Middle frontal gyrus (tissue), 1 donor: ENCODE measurements around the gene P4HA1.

ENCODE experiments used
- DNase-seq: peaks from one replicate; pipeline ENCODE4 v3.0.0-alpha.2; 2015; ENCODE audit warnings: low spot score; ENCODE audit errors: extremely low spot score

The P4HA1 gene

DNA sequence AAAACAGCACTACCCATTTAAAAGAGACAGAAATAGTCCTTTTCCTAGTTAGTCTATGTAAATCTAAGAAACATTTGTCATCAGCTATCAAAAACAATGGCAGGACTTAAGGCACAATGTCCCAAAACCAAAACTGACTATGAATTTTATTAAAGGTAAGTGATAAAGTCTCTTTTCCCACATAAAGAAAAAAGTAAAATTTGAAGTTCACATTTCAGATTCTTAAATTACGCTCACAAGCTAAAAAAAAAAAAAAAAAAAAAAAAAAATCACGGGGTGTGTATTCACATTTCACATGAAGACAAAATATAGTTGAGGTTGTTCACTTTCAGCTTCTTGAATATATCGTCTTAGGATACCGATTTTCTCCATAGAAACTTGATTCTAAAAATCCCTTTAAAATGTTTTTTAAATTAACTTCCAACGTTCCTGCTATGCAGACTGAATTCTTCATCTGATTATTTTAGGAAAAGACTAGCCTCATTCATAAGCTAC lies 1.6 kb downstream of the P4HA1 start:
- no peak for DNase-seq

DNA sequence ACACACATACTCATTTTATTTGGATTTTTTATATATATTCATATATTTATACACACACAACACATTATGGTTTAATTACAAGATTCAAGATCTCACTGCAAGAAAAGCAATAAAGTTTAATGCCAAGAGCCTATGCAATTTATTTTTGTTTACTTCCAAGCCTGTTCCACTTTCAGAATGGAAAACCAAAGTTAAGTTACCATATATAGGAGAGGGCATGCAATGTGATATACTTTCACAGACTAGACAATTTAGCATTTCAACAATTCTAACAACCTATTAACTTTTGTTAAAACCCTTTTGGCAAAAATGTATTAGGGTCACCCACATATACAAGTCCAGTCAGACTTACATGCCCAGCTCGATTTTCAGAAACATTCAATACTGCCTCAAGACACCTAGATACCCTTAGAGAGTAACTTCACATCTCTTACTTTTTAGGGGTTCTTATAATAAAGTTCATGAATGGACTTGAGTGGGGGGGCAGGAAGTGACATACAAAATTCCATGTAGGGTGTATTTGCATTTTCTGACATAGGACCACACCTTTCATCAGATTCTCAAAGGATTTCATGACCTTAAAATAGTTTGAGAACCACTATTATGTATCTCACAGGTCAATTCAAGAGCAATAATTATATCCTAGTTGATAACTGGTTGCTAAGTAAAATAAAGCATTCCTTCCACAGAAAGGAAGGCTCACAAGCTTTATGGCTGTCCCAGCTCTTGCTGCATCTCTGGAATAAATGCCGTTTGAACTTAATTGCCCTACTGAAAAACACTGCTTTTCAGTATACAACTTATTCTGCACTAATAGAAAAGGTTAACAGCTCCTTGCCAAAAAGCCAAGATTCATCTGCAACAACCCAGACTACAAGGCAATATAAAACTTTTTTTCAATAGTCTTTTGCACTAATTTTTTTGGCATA lies 2.5 kb downstream of the P4HA1 start:
- DNase-seq: no peak

DNA sequence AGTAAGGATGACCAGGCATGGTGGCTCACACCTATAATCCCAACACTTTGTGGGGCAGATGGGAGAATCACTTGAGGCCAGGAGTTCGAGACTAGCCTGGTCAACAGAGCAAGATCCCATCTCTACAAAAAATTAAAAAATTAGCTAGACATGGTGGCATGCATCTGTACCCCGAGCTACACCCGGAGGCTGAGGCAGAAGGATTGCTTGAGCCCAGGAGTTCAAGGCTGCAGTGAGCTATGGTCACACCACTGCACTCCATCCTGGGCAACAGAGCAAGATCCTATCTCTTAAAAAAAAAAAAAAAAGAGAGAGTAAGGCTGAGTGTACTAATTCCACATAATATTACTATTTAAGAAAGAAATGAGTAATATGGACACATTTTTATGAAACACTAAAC lies 3.8 kb downstream of the P4HA1 start:
- no peak for DNase-seq

DNA sequence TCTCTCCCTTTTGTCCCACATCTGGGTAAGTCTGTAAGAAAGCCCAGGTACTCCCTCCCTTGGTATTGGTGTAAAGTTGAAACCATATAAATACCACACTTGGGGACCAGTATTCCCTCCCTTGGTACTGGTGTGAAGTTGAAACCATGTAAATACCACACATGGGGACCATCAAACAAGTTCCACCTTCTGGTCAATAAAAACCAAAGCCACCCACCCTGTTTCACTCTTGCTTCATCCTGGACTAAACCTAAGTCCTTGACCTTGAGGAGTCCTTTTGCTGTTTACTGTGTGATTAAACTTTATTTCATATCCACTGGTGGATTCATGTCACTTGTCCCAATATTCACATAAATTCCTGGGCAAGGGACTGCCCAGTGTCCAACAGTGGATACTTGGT lies 8.4 kb downstream of the P4HA1 start:
- no peak for DNase-seq

DNA sequence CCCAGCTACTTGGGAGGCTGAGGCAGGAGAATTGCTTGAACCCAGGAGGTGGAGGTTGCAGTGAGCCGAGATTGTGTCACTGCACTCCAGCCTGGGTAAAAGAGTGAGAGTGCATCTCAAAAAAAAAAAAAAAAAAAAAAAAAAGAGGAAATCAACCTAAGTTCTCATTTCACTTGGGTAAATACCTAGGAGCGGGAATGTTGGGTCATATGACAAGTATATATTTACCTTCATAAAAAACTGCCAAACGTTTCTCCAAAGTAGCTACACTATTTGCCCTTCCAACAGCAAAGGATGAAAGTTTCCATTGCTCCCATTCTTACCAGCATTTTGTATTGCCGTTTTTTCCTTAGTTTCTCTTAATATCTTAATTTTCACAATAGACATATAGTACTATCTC lies 9.8 kb downstream of the P4HA1 start:
- no peak for DNase-seq

DNA sequence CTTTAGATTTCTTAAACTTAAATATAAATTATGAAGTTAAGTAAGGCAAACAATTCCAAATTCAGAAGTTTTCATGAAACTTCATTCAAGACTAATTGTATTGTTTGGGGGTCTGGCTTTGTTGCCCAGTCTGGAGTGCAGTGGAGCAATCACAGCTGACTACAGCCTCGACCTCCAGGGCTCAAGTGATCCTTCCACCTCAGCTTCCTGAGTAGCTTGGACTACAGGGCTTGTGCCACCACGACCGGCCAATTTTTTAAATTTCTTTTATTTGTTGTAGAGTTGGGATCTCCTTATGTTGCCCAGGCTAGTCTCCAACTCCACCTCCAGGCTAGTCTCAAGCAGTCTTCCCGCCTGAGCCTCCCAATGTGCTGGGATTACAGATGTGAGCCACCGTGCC lies 12.5 kb downstream of the P4HA1 start:
- no peak for DNase-seq

DNA sequence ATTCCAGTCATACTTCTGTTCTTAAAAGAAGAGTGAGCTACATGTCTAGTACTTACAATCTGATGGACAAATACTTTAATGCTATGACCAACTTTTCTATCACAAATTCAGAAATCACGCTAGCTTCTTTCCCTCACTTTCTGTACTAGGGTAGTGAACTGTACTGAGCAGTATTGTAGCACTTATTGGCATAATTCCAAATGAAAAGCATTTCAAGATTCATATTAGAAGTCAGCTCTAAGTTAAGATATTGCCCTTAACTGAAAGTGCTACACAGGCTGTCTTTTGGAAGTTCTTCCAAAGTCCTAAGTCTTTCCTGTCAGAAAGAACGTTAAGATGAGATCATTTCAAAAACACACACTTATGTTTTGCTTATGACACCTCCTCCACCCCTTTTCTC lies 13.4 kb downstream of the P4HA1 start:
- DNase-seq: no peak

DNA sequence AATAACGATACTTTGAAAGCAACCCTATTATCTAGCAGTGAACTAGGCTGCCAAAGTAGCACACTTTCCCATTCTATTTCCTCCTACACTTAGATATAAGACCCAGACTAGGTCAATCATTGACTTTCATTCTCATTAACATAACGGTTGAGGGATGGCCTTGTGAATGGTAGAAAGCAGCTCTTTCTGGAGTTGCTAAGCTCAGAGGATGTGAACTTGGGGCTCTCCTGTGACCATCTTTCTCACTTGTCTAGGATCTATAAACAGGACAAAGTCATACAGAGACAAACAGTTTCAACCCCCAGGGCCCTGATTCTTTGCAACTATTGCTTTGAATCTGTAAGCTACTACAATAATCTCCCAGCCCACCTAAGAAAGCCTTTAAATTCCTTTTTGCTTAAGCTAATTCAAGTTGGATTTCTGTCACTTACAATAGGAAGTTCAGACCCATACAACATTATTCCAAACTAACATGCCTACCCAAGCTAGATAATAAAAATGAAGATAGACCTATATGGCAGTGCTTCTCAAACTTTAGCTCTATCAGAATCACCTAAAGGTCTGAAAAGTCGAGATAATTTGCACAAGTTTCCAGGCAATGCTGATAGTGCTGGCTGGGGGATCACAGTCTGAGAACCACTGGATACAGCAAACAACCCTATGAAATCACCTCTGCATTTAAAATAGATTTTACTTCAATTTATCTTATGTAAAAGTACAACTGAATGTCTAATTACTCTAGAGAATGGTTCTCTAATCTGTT lies 16.7 kb downstream of the P4HA1 start:
- no peak for DNase-seq

DNA sequence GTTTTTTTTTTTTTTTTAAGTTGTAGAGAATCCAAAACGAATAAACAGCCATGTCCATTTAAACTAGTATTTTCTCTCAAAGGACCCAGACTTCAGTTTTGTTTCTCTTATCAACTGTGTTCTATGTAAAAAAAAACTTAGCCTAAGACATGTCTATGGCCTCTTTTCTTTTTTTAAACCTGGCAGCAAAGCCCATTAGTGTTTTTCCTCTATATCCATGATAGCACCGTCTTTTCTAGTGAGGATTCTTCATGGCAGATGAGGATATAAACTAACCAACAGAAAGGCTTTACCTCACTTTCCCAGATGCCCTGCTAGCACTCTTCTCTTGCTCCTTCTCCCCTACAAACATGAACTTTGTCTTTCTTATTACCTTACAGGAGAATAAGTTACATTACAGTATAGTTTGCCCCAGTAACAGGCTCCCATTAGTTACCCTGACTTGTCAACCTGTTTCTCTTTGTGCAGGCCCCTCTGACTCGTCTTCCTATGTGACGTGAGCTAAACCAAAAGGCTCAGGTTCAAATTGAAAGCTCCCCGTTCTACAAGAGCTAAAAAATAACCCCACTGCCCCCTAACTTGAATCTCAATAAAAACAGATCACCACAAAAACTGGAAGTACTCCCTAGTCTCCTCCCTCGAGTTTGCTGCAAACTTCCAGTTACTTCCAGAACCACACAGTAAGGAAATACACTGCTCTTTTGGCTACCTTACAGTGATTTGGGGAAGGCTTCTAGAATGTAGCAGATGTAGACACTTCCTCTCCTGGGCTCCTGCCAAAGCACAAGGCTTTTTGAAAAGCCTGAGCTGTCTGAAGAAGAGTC lies 20.1 kb downstream of the P4HA1 start:
- peak; percentile 54 for DNase-seq

DNA sequence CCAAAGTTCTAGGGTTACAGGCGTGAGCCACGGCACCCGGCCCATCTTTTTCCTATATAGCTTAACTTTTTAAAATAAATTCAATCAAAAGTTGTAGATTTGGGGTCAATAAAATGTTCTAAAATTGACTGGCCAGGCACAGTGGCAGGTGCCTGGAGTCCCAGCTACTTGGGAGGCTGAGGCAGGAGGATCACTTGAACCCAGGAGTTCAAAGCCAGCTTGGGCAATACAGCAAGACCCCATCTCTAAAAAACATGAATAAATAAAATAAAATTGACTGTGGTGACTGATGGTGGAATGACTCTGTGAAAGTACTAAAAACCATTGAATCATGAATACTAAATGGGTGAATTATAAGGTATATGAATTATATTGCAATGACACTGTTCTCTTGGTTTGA lies 20.8 kb downstream of the P4HA1 start:
- no peak for DNase-seq

DNA sequence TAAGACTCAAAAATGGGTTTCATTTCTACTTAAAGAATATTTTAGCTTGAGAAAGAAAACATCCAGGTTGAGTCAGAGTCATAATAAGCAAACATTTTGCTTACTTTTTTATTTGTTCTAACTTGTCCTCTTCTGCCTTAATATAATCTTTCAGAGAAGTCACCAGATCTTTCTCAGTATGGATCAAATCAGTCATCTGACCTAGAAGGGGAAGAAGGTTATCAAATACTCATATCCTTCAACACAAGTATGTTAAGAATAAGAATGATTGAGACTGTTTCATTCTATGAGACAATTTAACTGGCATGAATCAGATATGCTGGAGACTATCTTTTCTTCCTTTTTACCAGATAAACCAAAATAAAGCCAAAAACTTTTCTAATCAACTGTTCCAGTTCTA lies 23.0 kb downstream of the P4HA1 start:
- no peak for DNase-seq

DNA sequence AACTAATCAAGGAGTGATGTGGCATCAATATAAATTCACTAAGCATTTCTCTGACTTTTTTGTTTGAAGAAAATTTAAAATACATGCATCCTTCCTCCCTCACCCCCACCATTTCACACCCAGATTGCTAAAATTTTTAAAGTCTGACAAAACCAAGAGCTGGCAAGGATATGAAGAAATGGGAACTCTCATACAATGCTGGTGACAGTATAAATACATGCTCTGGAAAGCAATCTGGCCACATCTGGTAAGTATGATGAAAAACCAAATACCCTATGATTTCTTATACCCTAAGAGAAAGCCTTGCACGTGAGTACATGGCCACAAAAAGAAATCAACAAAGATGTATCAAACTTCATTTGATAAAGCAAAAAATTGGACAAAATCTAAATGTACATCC lies 31.2 kb downstream of the P4HA1 start:
- no peak for DNase-seq

DNA sequence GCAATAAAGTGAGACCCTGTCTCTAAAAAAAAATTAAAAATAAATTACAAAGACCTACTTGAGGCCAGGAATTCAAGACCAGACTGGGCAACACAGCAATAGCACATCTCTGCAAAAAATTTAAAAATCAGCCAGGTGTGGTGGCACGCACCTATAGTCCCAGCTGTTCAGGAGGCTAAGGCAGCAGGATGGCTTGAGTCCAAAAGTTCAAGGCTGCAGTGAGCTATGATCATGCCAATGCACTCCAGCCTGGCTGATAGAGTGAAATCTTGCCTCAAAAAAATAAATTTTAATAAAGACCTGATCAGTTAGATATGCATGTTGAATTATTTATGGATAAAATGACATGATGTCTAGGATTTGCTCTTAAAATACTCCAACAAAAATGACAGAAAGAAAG lies 34.9 kb downstream of the P4HA1 start:
- no peak for DNase-seq

DNA sequence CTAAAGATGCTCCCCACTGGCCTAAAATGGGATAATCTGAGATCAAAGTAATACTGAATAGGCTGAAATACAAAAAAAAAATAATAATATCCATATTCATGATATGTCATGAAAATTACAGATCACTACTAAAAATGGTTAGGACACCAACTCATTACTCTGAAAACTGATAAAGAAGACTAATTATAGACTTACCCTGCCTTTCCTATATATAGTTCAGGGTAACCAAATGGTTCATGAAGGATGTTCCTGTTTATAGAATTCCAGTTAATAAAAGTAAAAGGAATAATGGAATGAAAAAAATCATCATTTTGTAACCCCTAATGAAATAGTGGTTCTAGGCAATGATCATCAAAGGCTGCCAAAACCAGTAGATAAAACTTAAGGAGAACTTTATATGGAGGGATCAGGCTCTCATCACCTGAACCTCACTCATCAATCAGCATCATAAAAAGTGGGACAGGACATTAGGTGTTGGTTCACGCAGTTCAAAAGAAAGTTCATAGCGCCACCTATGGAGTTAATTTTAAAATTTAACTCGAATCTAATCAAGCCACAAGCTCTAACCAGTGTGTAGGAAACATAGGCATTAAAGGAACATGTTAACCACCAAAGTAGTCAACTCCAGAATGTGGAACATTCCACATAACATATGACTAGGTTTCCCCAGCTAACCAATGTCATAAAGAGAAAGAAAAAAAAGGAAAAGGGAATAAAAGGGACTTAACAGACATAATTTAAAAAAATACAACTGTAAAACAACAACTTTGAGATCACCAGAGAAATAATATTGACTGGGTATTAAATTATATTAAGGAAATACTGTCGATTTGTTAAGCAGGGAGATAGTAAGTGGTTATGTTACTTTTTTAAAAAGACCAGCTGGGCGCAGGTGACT lies 35.7 kb downstream of the P4HA1 start:
- DNase-seq: no peak

DNA sequence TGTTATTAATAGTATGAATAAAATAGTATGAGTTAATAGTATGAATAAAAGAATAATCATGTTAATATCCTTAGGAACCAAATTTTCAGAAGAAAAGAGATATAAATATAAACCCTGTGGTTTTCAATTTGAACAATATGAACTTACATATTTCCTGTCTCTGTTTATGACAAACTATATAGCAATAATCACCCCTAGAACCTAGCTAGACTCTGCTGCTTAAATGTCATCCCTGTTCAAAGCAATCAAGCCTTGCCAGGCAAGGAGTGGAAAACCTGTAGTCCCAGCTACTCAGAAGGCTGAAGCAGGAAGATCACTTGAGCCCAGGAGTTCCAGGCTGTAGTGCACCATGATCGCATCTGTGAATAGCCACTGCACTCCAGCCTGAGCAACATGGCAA lies 36.5 kb downstream of the P4HA1 start:
- no peak for DNase-seq

DNA sequence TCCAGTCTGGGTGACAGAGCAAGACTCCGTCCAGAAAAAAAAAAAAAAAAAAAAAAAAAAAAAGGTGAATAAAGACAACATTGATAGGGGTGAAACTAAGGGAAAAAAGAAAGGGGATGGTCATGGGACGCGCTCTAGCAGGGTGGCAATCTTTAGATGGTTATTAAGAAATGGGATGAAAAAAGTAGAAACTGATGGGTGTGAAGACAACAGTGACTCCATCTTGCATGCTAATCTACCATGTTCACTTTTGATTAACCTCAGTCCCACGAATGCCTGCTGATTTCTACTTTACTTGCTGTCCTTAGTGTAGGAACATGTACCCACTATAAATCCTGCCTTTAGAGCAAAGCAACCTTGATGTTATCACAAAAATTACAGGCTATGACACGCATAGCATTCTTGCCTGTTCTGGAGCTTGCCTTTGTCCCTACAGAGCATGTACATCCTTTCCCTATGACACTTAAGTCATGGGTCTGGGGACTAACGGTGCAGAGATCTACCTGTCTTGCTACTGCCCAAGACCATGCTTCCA lies 38.5 kb downstream of the P4HA1 start:
- DNase-seq: no peak

DNA sequence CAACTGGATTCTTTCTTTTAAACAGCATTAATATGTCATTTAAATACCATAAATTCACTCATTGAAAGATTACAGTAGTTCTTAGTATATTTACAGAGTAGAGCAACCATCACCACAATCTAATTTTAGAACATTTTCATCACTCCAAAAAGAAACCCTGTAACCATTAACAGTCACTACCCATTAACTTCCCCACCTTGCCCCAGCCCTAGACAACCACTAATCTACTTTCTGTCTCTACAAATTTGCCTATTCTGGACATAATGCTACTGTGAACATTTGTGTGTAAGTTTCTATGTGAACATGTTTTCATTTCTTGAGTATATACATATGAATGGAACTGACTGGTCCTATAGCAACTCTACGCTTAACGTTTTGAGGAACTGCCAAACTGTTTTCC lies 42.4 kb downstream of the P4HA1 start:
- no peak for DNase-seq

DNA sequence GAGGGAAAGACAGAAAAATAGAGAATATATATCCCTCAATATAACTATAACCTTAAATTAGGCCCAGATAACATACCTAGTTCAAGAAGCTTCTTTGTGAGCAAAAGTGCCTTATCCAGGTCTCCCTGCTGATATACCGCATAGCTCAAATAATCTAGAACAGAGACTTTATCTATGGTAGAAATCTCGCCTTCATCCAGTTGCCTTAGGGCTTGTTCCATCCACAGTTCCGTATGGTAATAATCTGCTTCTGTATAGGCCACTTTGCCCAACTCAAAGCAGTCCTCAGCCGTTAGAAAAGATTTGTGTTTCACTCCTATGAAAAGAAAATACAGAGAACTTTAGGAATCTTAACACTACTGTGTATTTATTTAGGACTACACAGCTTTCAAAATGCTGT lies 43.4 kb downstream of the P4HA1 start:
- no peak for DNase-seq

DNA sequence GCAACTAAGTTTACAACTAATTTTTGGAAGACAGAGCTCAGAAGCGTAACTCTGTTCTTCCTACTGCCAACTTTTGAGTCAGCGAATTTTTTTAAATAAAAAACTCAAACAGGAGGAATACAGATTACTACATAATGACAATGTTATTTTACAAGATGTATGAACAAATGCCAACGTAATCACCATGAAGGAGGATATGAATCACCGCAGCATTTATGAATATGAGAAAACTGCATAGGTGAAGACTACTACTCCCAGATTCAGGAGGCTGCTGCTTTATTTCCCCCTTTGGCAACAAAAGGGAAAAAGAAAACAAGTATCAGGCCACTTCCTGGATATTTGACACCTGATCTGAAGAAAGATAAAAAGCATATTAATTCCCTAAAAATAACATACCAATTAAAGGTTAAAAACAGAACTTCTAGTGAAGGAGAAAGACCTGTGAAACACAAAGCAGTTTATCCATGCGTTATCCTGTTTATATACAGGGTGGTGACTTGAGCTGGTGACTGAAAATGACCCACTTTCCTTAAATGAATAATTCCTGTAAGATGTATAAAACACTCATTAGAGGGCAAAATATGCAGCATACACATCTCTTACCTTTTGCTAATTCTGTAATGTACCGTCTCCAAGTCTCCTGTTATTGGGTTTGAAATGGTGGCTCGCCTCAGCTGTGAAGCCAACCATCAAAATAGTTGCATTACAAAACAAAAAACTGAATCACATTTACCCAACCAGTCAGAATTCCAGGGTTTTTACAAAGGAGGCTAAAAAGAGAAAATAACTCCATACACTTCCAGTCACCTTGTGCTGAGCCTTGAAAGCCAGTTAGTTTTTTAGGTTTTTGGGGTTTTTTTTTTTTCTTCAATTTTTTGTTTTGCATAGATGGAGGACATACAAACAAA lies 52.0 kb downstream of the P4HA1 start:
- no peak for DNase-seq
